GM13977 (cell line): Measurements from ENCODE around the gene CYSLTR2.

Source experiments
- DNase-seq: peaks from one replicate; pipeline ENCODE4 v3.0.0; 2012; ENCODE audit warnings: low spot score
- in situ Hi-C: fragments of 300-500 bp; cut with MboI; formaldehyde crosslinking; loops from one replicate; pipeline ENCODE4 v1.12.0; 2022; ENCODE audit warnings: low sequenced_read_pairs, low pct_unique_long_range_greater_than_20kb, mixed read lengths, inconsistent platforms; ENCODE audit not compliant: unreplicated experiment
- TF ChIP-seq, protein P1 (sequence below): IDR thresholded peaks from 2 replicates; pipeline ENCODE4 v1.5.1; 2012; ENCODE audit warnings: mild to moderate bottlenecking, control low read depth; ENCODE audit not compliant: insufficient read depth; ENCODE audit errors: extremely low read depth, missing control alignments

Gene CYSLTR2

DNA sequence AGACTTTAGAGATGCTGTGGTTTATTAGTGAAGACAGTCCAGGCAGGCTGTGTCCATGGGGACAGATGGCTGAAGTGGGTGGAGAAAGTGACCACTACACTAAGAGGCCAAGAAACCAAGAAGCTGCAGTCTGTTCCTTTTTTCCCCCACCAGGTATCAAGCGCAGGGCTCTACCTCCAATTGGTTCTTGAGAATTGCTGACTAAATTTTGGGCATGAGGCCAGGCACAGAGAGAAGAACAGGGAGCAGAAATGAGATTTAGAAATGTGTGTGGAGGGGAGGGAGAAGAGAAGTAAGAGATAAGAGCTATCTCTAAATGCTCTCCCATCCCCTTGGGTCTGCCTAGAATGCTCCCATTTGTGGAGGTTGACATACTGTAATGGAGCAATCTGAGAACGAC lies 12.3 kb upstream of the CYSLTR2 start:
- DNase-seq = no peak
- TF ChIP-seq, protein P1, sequence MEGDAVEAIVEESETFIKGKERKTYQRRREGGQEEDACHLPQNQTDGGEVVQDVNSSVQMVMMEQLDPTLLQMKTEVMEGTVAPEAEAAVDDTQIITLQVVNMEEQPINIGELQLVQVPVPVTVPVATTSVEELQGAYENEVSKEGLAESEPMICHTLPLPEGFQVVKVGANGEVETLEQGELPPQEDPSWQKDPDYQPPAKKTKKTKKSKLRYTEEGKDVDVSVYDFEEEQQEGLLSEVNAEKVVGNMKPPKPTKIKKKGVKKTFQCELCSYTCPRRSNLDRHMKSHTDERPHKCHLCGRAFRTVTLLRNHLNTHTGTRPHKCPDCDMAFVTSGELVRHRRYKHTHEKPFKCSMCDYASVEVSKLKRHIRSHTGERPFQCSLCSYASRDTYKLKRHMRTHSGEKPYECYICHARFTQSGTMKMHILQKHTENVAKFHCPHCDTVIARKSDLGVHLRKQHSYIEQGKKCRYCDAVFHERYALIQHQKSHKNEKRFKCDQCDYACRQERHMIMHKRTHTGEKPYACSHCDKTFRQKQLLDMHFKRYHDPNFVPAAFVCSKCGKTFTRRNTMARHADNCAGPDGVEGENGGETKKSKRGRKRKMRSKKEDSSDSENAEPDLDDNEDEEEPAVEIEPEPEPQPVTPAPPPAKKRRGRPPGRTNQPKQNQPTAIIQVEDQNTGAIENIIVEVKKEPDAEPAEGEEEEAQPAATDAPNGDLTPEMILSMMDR = no peak
- in situ Hi-C loops = no loop called here

DNA sequence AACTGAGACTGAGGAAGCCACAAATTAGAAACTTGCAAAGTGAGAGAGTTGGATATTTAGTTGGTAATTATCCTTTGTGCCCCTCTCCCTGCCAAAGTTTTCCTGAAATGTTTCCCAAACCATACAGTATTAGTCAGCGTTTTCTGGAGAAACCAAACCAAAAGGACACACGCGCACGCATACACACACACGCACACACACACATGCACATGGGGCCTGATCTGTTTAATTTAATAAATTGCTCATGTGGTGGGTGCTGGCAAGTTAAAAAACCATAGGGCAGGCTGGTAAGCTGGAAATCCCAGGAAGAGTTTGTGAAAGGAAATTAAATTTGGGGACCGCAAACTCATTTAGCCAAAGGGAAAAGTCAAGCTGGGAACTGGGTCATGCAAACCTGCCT lies 11.7 kb upstream of the CYSLTR2 start:
- TF ChIP-seq, protein P1 = no peak
- in situ Hi-C loops = no loop called here

DNA sequence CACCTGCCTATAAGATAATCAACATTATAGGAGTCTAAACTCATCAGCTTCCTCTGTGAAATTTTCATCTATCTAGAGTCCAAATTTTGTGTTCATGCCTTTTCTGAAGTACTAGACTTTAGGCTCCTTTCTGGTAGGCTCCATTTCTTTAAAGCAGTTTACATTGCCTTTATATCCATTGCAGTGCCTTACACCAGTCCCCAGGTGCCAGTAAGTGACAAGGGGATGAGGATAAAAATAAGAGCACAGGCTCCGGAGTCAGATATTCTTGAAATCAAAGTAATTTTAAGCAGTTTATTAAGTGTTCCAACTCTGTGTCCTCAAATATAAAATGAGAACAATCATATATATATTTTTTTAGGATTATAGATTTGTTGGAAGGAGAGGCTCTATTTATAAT lies 10.6 kb upstream of the CYSLTR2 start:
- TF ChIP-seq, protein P1 = no peak
- in situ Hi-C loops = no loop called here
- no peak for DNase-seq

More for the DNA sequence above, 11.7 kb upstream of the CYSLTR2 start:
- no peak for DNase-seq

- in situ Hi-C loops = no loop called here
- DNase-seq = no peak
- TF ChIP-seq, protein P1 = no peak
Observed at GRCh38 chr13:48644141-48644540, 9.6 kb upstream of the CYSLTR2 start.

DNA sequence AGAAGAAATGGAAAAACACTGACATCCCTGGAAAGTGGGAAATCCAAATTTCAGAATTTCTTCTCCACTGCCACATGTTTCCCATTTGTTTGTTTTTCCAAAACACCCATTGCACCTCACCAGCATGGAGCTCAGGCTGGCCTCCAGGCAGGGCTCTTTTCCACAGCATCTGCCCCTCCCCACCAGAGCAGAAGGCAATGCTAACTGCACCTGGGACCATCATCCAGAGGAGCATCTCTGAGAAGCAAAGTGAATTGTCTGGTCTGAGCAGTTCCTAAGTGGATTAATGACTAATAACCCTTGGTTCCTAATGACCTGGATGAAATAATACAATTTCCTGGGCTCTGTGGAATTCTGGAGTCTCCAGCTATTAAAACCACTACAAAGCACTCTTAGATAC lies 8.8 kb upstream of the CYSLTR2 start:
- TF ChIP-seq, protein P1 = no peak
- no peak for DNase-seq
- in situ Hi-C loops = no loop called here

GRCh38 chr13:48645845-48646244 lies 7.9 kb upstream of the CYSLTR2 start:
- no peak for DNase-seq
- TF ChIP-seq, protein P1 = no peak
- in situ Hi-C loops = no loop called here

DNA sequence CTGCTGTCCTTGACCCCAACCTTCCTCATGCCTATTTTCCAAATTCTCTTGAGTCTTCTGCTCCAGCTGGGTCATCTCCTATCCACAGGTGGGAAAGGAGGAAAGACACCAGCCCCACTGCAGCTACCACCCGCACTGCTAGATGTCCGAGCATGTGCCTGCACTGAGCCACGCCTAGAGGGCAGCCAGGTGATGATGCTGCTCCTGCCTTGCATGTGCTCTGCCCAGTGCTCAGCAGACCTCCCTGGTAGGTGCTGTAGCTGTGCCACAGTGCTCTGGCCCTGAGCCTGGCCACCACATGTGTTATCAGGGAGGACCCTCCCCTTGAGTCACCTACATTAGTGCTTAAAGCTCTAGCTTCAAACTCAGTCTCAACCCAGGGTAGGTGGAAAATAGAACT lies 6.9 kb upstream of the CYSLTR2 start:
- in situ Hi-C loops = no loop called here
- TF ChIP-seq, protein P1 = no peak
- DNase-seq = no peak
